Mesendoderm (in vitro differentiated cells): Measurements from ENCODE around the gene NAT10.

ENCODE experiments used
- DNase-seq: peaks from one replicate; pipeline ENCODE4 v3.0.0; 2013
- H2AK5ac ChIP-seq: 2 replicates; pipeline ENCODE4 v1.6.1; 2013; ENCODE audit warnings: low read length, inconsistent platforms
- H2BK120ac ChIP-seq: 2 replicates; pipeline ENCODE4 v1.6.1; 2013; ENCODE audit warnings: low read depth, mild to moderate bottlenecking, low read length, moderate library complexity, mixed read lengths
- H2BK15ac ChIP-seq: replicated peaks from 2 replicates; pipeline ENCODE4 v1.6.1; 2013; ENCODE audit warnings: low read depth, mild to moderate bottlenecking, moderate library complexity
- H2BK5ac ChIP-seq: 2 replicates; pipeline ENCODE4 v1.6.1; 2013; ENCODE audit warnings: low read length, inconsistent platforms
- H3K18ac ChIP-seq: 2 replicates; pipeline ENCODE4 v1.6.1; 2013; ENCODE audit warnings: mild to moderate bottlenecking, low read length, mixed read lengths
- H3K23ac ChIP-seq: one replicate; pipeline ENCODE4 v1.6.1; 2013; ENCODE audit warnings: low read length
- H3K27ac ChIP-seq: 2 replicates; pipeline ENCODE4 v1.5.1; 2013; ENCODE audit warnings: low read depth, mild to moderate bottlenecking, inconsistent platforms, low read length, moderate library complexity
- H3K27me3 ChIP-seq: 2 replicates; pipeline ENCODE4 v1.6.1; 2013; ENCODE audit warnings: low read length, control low read depth, mild to moderate bottlenecking, inconsistent platforms; ENCODE audit not compliant: insufficient read depth, poor library complexity
- H3K36me3 ChIP-seq: 2 replicates; pipeline ENCODE4 v1.6.1; 2013; ENCODE audit warnings: low read length, inconsistent platforms; ENCODE audit not compliant: control insufficient read depth, insufficient read depth
- H3K4ac ChIP-seq: one replicate; pipeline ENCODE4 v1.6.1; 2013; ENCODE audit warnings: low read depth, mild to moderate bottlenecking, low read length, moderate library complexity
- H3K4me1 ChIP-seq: 2 replicates; pipeline ENCODE4 v1.6.1; 2013; ENCODE audit warnings: low read depth, low read length, inconsistent platforms; ENCODE audit not compliant: control insufficient read depth
- H3K4me2 ChIP-seq: 2 replicates; pipeline ENCODE4 v1.6.1; 2013; ENCODE audit warnings: low read length
- H3K4me3 ChIP-seq: 2 replicates; pipeline ENCODE4 v1.5.1; 2013; ENCODE audit warnings: mild to moderate bottlenecking, low read length
- H3K56ac ChIP-seq: one replicate; pipeline ENCODE4 v1.6.1; 2013; ENCODE audit warnings: low read length
- H3K79me1 ChIP-seq: 2 replicates; pipeline ENCODE4 v1.6.1; 2013; ENCODE audit warnings: low read length, inconsistent platforms
- H3K79me2 ChIP-seq: 2 replicates; pipeline ENCODE4 v1.6.1; 2013; ENCODE audit warnings: mild to moderate bottlenecking, low read length; ENCODE audit not compliant: control insufficient read depth, insufficient read depth
- H3K9ac ChIP-seq: 2 replicates; pipeline ENCODE4 v1.6.1; 2013; ENCODE audit warnings: low read length, inconsistent platforms
- H4K5ac ChIP-seq: one replicate; pipeline ENCODE4 v1.6.1; 2013; ENCODE audit warnings: low read length
- H4K8ac ChIP-seq: one replicate; pipeline ENCODE4 v1.6.1; 2013; ENCODE audit warnings: low read depth, mild to moderate bottlenecking, control low read depth, low read length, moderate library complexity
- WGBS: extraction: QIAGEN DNeasy Blood & Tissue Kit; methylation state at CpG from one replicate; pipeline ENCODE4 v1.1.7; 2013; ENCODE audit warnings: low lambda C conversion rate, missing lambda C conversion rate; ENCODE audit not compliant: insufficient coverage; ENCODE audit errors: extremely low coverage; 5-methylcytosine and 5-hydroxymethylcytosine counted together

Gene NAT10

GRCh38 chr11:34151916-34152845, 46.8 kb downstream of the NAT10 start:
- Histone ChIP-seq H3K4ac (no peak overlapping the region), H4K8ac (no peak overlapping the region), H3K36me3 (peaks cover 1% of the 10 kb centered on the region), H3K9ac (no peak overlapping the region), H3K4me2 (no peak overlapping the region), H4K5ac (no peak overlapping the region), H3K27ac (no peak overlapping the region), H2AK5ac (no peak overlapping the region), H3K23ac (no peak overlapping the region), H3K4me3 (no peak overlapping the region), H3K79me2 (no peaks in the 10 kb centered on the region), H2BK120ac (no peak overlapping the region), H3K56ac (no peak overlapping the region), H2BK15ac (no peak overlapping the region), H2BK5ac (no peak overlapping the region), H3K18ac (no peak overlapping the region), H3K27me3 (no peaks in the 10 kb centered on the region), H3K4me1 (no peaks in the 10 kb centered on the region), H3K79me1 (no peaks in the 10 kb centered on the region)
- no peak for DNase-seq
- WGBS, result no CpG with 5 or more reads among the region's 18 CpGs

- Histone ChIP-seq H3K27ac (no peak overlapping the region), H3K23ac (no peak overlapping the region), H3K4me3 (no peak overlapping the region), H3K18ac (no peak overlapping the region), H3K79me2 (no peaks in the 10 kb centered on the region), H2BK120ac (no peak overlapping the region), H3K4ac (no peak overlapping the region), H2BK5ac (no peak overlapping the region), H2BK15ac (no peak overlapping the region), H3K36me3 (peaks cover 1% of the 10 kb centered on the region), H3K9ac (no peak overlapping the region), H3K56ac (no peak overlapping the region), H3K79me1 (no peaks in the 10 kb centered on the region), H3K4me1 (no peaks in the 10 kb centered on the region), H2AK5ac (no peak overlapping the region), H4K8ac (no peak overlapping the region), H4K5ac (no peak overlapping the region), H3K4me2 (no peak overlapping the region), H3K27me3 (no peaks in the 10 kb centered on the region)
- WGBS, result no CpG with 5 or more reads among the region's 16 CpGs
- DNase-seq, result no peak
Observed at GRCh38 chr11:34154059-34154875, 48.8 kb downstream of the NAT10 start.

- Histone ChIP-seq H3K27ac (no peak overlapping the region), H3K4me2 (no peak overlapping the region), H3K36me3 (no peaks in the 10 kb centered on the region), H3K18ac (no peak overlapping the region), H3K4me3 (no peak overlapping the region), H2BK15ac (no peak overlapping the region), H2AK5ac (no peak overlapping the region), H3K27me3 (no peaks in the 10 kb centered on the region), H3K79me1 (no peaks in the 10 kb centered on the region), H3K23ac (no peak overlapping the region), H3K9ac (no peak overlapping the region), H2BK5ac (no peak overlapping the region), H4K5ac (no peak overlapping the region), H3K56ac (no peak overlapping the region), H3K79me2 (no peaks in the 10 kb centered on the region), H4K8ac (no peak overlapping the region), H3K4me1 (no peaks in the 10 kb centered on the region), H2BK120ac (no peak overlapping the region), H3K4ac (no peak overlapping the region)
- WGBS, result no CpG with 5 or more reads among the region's 15 CpGs
- no peak for DNase-seq
Observed at GRCh38 chr11:34155057-34155756, 49.8 kb downstream of the NAT10 start.

GRCh38 chr11:34155757-34156062, 50.3 kb downstream of the NAT10 start:
- Histone ChIP-seq H3K4me2 (no peak overlapping the region), H3K9ac (no peak overlapping the region), H3K23ac (no peak overlapping the region), H3K18ac (no peak overlapping the region), H2BK120ac (no peak overlapping the region), H3K56ac (no peak overlapping the region), H4K8ac (no peak overlapping the region), H3K4me3 (no peak overlapping the region), H3K27ac (no peak overlapping the region), H3K27me3 (no peaks in the 10 kb centered on the region), H2BK5ac (no peak overlapping the region), H3K79me2 (no peaks in the 10 kb centered on the region), H2BK15ac (no peak overlapping the region), H3K79me1 (no peaks in the 10 kb centered on the region), H4K5ac (no peak overlapping the region), H2AK5ac (no peak overlapping the region), H3K4ac (no peak overlapping the region), H3K36me3 (no peaks in the 10 kb centered on the region), H3K4me1 (no peaks in the 10 kb centered on the region)
- no CpG with 5 or more reads among the region's 2 CpGs for WGBS
- no peak for DNase-seq

GRCh38 chr11:34157163-34157562, 51.7 kb downstream of the NAT10 start:
- no peak overlapping the region for H2BK5ac ChIP-seq
- H3K56ac ChIP-seq, result no peak overlapping the region
- no peak overlapping the region for H3K4me2 ChIP-seq
- H3K4ac ChIP-seq, result no peak overlapping the region
- no peak overlapping the region for H3K9ac ChIP-seq
- no CpG with 5 or more reads among the region's 9 CpGs for WGBS
- no peaks in the 10 kb centered on the region for H3K4me1 ChIP-seq
- H3K79me1 ChIP-seq, result no peaks in the 10 kb centered on the region
- H2AK5ac ChIP-seq, result no peak overlapping the region
- no peak overlapping the region for H3K18ac ChIP-seq
- H3K79me2 ChIP-seq, result no peaks in the 10 kb centered on the region
- no peak overlapping the region for H2BK120ac ChIP-seq
- no peaks in the 10 kb centered on the region for H3K36me3 ChIP-seq
- H3K23ac ChIP-seq, result no peak overlapping the region
- H3K27me3 ChIP-seq, result no peaks in the 10 kb centered on the region
- H3K27ac ChIP-seq, result no peak overlapping the region
- H2BK15ac ChIP-seq, result no peak overlapping the region
- no peak overlapping the region for H4K8ac ChIP-seq
- DNase-seq, result no peak
- no peak overlapping the region for H3K4me3 ChIP-seq
- H4K5ac ChIP-seq, result no peak overlapping the region
